ENCODE results near the gene TBX2. TPM values are rescaled to one million over a fixed set of nuclear protein-coding genes. Genes with fewer than 3 reads are reported as not detected.

The TBX2 gene
- total and polyA plus RNA-seq, 9 of the 15 experiments (the other 6 are each of a cell fraction or from before 2014, with no cell fraction given) = 0.18 TPM; not detected in 8

DNA sequence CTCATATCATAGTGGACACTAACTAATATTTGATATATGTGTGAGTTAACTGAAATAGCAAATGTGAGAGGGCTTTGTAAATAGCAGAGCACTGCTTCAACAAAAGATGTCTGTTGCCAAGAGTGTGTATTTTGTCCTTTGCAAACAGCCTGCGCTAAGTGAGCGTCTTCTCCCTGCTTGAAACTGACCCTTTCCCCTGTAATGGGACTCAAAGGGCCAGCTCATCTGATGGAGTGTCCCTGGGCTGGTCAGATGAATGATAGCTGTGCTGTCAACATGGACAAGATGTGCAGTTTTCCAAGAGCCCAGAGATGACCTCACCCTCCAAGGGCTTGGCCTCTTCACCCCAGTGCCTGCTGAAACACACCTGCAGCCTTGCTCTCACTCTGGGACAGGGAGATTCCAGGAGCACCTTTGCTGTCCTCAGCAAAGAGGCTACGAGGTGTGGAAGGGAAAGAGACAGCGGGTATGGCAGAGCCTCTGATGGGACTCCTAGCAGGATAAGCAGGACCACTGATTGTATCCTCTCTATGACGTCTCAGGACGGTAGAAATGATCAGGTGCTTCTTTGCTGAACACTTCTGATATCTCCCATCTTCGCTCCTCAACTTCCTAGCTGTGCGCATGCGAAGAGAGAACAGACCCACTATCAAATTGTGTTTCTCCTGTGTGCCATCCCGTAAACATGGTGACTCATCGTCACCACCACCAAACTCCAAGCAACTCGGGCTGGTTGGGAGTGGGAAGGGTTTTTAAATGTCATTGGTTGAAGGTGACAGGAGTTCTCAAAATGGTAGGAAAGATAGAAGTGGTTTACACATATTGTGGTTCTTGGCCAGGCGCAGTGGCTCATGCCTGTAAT is 35.8 kb upstream of the TBX2 start:
- H3K27ac ChIP-seq (ENCODE audit: extremely low read depth, low read depth, low read length) = no peak overlapping the region
- DNase-seq (ENCODE audit: extremely low read depth in 1 of 4, low spot score in 3 of 4) (no peak), ATAC-seq (no peak), FAIRE-seq (no peak)
- intact Hi-C loops (cut with micrococcal nuclease) (no loop called here), in situ Hi-C loops (cut with MboI) (no loop called here)
- CTCF ChIA-PET (ENCODE audit: low intra/inter-chr PET ratio) = no interaction called here
- no peak overlapping the region for H3K4me2 ChIP-seq (ENCODE audit: insufficient read depth, low read length)
- peaks cover 27 to 40% of the 10 kb centered on the region in 2 experiments for H3K27me3 ChIP-seq (ENCODE audit: control insufficient read depth in 2 of 2, insufficient read depth in 2 of 2, low read length in 2 of 2)
- H3K79me2 ChIP-seq (ENCODE audit: control insufficient read depth, insufficient read depth, low read length) = no peaks in the 10 kb centered on the region
- 8% methylated on average over 13 of the region's 13 CpGs for whole genome bisulfite sequencing (ENCODE audit: insufficient coverage, low coverage, missing lambda C conversion rate)
- 0 out of 2 replicates have a peak, but pooled peaks cover 10% of the 10 kb centered on the region for H4K20me1 ChIP-seq (replicated peaks; ENCODE audit: control insufficient read depth, insufficient read depth, low read length)
- no peak overlapping the region for H3K9ac ChIP-seq (ENCODE audit: insufficient read depth in 1 of 2, low read depth in 2 of 2, low read length in 2 of 2)
- H2AFZ ChIP-seq (ENCODE audit: low read depth, low read length) = no peak overlapping the region
- no peaks in the 10 kb centered on the region for H3K36me3 ChIP-seq (ENCODE audit: control insufficient read depth, insufficient read depth, low read length)
- H3K4me1 ChIP-seq (replicated peaks in 1 of 2; ENCODE audit: control insufficient read depth in 2 of 2, insufficient read depth in 2 of 2, low read length in 2 of 2) = no peaks in the 10 kb centered on the region
- no TSS peak for BruUV-seq (replicated peaks)
- TF ChIP-seq SAFB (IDR thresholded peaks at IDR 0.05; ENCODE audit: borderline replicate concordance, low read depth, low read length) (no peak), NRF1 (conservative IDR thresholded peaks at IDR 0.05 in 1 of 2, IDR thresholded peaks at IDR 0.05 in 1 of 2) (peak; percentile 18 to 43; a peak in 1 of 4 replicates)
- TF ChIP-seq, protein P1, sequence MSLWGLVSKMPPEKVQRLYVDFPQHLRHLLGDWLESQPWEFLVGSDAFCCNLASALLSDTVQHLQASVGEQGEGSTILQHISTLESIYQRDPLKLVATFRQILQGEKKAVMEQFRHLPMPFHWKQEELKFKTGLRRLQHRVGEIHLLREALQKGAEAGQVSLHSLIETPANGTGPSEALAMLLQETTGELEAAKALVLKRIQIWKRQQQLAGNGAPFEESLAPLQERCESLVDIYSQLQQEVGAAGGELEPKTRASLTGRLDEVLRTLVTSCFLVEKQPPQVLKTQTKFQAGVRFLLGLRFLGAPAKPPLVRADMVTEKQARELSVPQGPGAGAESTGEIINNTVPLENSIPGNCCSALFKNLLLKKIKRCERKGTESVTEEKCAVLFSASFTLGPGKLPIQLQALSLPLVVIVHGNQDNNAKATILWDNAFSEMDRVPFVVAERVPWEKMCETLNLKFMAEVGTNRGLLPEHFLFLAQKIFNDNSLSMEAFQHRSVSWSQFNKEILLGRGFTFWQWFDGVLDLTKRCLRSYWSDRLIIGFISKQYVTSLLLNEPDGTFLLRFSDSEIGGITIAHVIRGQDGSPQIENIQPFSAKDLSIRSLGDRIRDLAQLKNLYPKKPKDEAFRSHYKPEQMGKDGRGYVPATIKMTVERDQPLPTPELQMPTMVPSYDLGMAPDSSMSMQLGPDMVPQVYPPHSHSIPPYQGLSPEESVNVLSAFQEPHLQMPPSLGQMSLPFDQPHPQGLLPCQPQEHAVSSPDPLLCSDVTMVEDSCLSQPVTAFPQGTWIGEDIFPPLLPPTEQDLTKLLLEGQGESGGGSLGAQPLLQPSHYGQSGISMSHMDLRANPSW (CRISPR knock-in tag; IDR thresholded peaks at IDR 0.05) = no peak
- TF ChIP-seq, protein P2, sequence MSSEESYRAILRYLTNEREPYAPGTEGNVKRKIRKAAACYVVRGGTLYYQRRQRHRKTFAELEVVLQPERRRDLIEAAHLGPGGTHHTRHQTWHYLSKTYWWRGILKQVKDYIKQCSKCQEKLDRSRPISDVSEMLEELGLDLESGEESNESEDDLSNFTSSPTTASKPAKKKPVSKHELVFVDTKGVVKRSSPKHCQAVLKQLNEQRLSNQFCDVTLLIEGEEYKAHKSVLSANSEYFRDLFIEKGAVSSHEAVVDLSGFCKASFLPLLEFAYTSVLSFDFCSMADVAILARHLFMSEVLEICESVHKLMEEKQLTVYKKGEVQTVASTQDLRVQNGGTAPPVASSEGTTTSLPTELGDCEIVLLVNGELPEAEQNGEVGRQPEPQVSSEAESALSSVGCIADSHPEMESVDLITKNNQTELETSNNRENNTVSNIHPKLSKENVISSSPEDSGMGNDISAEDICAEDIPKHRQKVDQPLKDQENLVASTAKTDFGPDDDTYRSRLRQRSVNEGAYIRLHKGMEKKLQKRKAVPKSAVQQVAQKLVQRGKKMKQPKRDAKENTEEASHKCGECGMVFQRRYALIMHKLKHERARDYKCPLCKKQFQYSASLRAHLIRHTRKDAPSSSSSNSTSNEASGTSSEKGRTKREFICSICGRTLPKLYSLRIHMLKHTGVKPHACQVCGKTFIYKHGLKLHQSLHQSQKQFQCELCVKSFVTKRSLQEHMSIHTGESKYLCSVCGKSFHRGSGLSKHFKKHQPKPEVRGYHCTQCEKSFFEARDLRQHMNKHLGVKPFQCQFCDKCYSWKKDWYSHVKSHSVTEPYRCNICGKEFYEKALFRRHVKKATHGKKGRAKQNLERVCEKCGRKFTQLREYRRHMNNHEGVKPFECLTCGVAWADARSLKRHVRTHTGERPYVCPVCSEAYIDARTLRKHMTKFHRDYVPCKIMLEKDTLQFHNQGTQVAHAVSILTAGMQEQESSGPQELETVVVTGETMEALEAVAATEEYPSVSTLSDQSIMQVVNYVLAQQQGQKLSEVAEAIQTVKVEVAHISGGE (CRISPR knock-in tag; IDR thresholded peaks at IDR 0.05) = peak in 1 of 3 experiments; percentile 88; a peak in 2 of 6 replicates
- POLR2A ChIA-PET = interaction anchor here (1.3 kb wide), 1 partner anchor 16 kb away, joined by 3 read pairs; no protein-coding TSS in a partner anchor
- H3K9me1 ChIP-seq (ENCODE audit: control insufficient read depth, insufficient read depth, low read length) = no peaks in the 10 kb centered on the region
- no peak overlapping the region for H3K4me3 ChIP-seq
- no peaks in the 10 kb centered on the region for H3K9me3 ChIP-seq (replicated peaks; ENCODE audit: control insufficient read depth, insufficient read depth, low read depth, low read length)
